HG03354 (cell line): Measurements from ENCODE around the gene NT5M.
"Not testable (repeated sequence)": the region's sequence is repeated elsewhere in the genome, so short reads cannot be mapped to it uniquely, and the experiment has no call there.

Experiments used
- ATAC-seq: cut with Tn5 transposase; IDR thresholded peaks from one replicate; pipeline ENCODE4 v1.9.1; 2021; ENCODE audit warnings: mild to moderate bottlenecking; ENCODE audit not compliant: unreplicated experiment, poor library complexity, severe bottlenecking

Gene NT5M

DNA sequence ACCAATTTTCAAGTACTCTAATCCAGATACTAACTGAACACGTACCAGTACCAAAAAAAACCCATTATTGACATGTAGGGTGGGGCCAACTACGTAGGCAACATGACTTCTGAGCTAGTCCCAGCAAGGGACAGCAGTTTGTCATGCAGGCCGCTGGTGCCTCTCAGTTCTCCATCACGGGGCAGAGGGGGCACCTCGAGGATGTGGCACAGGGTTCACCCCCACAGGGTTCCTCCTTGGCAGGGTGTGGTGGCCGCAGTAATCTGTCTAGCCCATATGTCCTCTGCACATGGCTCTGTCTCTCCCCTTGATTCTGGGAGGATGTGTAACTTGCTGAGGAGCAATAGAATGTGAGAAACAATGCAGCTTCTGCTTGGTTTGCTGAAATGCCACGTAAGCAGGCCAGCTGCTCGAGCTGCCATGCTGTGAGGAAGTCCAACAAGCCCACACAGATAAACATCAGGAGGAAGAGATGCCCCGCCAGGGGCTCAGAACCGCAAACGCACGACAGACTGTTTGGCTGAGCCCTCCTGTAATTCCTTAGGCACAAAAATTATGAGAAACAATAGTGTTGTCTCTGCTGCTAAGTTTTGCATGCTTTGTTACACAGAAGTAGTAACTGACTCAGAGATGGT is 62.4 kb downstream of the NT5M start:
- ATAC-seq, result no peak

DNA sequence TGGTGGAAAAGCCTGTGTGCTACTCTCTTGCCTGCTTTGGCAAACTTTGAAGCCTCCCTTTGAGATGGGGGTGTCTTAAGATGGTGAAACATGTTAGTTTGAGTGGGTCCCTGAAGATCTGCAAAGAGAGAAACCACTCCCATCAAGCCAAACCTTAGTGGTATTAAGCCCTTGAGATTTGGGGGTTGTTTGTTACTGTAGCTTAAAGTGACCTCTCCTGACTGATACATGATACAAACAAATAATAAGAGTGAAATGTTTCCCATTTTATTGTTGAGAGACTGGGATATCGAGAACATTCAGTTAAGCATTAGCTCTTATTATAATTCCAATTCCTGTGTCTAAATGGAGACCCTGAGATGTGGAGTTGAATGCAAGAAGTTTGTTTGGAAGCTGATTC is 63.1 kb downstream of the NT5M start:
- ATAC-seq, result no peak

DNA sequence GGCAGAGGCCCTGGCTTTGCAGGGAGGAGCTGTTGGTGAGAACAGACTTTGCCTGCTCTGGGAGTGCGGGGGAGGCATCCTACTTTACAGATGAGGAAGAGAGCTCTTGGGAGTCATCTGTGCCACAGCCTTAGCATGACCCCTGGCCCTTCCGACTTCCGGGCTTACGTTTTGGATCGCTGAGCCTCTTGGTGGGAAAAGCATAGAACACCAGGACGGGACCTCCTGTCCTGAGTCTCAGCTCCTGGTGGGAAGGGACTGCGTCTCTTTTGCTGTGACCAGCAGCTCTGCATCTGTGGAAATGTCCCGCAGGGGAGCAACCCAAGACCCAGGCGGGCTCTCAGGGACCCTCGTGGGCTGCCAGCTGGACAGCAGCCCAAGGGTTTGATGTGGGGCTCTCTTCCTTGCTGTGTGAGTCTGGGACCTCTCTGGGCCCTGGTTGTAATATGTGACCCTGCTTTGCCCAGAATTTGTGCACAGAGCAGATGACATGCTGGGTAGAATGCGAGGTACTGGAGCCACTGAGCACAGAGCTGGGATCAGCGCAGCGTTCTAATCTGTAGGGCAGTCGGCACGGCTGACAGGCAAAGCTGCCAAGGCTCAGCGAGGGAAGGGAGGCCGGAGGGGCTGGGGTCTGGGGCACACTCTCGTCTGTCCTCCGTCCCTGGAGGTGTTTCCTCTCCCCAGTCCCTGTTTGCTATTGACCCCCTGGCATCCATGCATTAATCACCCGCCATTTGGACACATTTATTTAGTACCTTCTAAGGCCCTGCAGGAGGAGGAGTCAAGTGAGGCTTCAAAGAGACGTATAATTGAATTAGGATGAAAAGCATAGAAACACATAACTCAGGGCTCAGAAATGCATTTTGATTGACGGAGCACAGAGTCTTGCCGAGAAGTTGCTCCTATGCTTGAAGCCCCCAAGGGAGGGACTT is 64.0 kb downstream of the NT5M start:
- no peak for ATAC-seq

DNA sequence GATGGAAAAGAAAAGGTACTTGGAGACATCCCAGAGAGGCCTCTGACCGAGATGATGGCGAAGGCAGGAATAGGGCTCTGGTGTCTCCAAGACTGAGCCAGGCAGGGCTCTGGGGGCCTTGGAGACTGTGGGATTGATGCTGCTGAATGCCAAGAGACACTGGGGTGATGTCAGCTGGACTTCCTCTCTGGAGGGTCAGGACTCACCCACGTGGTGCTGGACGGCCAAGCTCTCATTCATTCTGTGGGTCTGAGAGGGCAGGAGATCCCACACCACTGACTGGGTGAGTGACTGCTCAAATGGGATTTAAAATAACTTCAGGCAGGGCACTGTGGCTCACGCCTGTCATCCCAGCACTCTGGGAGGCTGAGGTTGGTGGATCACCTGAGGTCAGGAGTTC is 64.8 kb downstream of the NT5M start:
- ATAC-seq, result no peak

DNA sequence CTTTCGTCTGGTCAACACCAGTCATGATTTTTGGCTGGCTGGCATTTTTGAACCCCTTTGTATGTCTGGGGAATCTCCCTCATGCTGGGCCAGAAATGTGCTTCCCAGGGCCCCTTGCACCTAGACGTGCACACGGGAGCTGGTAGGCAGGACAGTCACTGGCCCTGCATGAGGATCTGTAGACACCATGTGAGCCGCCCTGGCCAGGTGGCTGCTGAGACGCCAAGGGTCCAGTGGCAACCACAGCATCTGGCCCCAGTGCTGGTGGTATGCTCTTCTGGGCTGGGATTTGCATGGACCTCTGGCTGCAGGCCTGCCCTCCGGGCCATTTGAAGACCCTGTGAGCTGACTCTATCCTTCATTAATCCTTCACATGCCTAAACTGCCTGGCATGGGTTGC is 67.5 kb downstream of the NT5M start:
- ATAC-seq, result no peak

DNA sequence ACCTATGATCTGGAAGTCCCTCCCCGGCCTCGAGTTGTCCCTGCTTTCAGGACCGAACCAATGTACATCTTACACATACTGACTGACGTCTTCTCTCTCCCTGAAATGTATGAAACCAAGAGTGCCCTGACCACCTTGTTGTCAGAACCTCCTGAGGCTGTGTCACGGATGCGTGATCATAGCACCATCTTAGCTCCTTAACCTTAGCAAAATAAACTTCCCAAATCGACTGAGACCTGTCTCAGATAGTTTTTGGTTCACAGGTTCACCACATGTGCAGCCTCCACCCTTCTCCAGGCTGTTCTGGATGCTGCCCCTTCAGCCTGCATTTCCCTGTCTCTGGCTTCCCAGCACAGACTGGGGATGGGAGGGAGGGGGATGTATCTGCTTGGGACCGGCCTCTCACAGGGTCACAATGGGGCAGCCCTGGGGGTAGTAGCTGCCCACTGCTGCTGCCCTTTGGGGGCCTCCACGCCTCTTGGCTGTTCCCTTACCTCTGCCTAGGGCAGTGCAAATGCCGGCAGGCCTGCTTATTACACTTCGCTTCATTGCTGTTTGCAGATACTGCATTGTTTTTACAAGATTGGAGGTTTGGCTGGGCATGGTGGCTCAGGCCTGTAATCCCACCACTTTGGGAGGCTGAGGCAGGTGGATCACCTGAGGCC is 69.8 kb downstream of the NT5M start:
- no peak for ATAC-seq

DNA sequence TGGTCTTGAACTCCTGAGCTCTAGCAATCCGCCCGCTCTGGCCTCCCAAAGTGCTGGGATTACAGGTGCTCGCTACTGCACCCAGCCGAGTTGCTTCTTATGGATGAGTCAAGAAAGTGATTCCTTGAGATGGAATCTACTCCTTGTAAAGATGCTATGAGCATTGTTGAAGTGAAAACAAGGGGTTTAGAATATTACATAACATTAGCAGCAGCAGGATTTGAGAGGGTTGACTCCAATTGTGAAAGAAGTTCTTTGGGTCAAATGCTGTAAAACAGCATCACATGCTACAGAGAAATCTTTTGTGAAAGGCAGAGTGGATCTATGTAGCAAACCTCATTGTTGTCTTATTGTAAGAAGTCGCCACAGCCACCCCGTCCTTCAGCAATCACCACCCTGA is 72.7 kb downstream of the NT5M start:
- ATAC-seq, result no peak

DNA sequence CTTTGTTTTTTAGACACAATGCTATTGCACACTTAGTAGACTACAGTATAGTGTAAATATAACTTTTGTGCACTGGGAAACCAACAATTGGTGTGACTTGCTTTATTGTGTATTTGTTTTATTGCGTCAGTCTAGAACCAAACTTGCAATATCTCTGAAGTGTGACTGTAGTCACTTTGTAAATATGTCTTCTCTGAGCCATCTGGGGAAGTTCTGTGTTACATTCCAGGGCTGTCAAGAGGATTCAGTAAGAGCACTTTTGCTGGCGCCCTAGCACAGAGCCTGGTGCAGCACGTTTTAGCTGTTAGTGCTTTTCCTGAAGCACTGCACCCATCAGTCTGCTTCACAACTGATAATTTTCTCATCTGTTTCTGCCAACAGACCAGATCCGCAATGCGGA is 73.2 kb downstream of the NT5M start:
- ATAC-seq, result no peak

DNA sequence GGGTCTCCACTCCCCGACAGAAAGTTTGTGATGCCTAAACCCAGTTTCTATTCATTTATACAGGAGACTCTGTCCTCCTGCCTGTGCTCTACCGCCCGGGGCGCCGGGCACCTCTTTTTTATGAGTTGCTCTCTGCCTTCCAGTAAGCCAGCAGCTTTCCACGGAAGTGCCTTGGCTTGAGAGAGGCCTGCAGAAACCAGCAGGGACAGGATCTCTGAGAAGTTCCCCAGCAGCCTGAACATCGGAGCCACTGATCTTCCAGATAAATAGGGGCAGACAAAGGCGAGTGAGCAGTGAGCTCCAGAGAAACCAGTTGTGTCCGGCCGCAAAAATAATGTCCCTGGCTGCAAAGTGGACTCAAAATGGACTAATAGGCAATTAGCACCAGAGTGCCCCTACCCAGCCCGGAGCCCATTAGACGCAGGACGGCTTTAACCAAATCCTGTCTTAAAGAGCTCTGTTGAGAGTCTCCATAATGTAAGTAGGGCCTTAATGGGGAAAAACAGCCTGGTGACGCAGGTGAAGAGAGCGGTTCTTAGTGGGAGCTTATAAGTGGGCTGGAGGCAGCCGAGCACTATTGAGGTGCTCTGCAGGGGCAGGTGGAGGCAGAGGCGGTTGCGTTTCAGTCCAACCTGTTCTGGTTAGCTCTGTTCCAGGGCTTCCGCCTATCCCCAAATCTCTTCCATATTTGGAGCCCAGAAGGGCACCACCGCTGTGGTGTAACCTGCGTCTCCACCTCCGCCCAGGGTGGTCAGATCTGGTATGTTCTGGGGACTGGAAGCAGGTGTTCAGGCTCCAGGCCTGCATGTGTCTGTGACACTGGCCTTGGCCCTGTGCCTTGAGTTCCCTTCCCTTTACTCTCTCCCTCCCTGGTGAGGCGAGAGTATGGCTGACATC is 74.1 kb downstream of the NT5M start:
- ATAC-seq, result no peak

DNA sequence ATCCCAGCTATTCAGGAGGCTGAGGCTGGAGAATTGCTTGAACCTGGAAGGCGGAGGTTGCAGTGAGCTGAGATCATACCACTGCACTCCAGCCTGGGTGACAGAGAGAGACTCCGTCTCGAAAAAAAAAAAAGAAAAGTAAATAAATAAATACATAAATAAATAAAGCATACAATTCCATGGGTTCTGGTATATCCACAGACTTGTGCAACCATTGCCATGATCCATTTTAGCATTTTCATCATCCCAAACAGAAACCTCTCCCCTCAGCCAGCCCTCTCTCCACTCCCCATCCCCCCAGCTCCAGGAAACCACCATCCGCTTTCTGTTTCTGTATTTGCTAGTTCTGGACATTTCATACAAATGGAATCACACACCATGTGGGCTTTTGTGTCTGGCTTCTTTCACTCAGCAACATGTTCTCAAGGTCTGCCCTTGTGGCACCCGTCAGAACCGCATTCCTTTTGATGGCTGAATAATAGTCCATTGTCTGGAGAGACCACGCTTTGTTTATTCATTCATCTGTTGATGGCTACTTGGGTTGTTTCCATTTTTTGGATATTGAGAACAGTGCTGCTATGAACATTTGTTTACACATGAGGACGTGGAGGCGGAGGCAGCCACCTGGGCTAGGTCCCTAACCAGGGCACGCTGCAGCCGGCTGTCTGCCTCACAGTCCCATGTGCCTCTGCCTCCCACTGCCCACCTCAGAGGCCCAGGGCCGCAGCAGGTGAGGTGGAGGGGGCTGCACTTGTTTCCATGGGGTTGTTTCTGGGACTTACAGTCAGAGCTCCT is 76.2 kb downstream of the NT5M start:
- no peak for ATAC-seq

DNA sequence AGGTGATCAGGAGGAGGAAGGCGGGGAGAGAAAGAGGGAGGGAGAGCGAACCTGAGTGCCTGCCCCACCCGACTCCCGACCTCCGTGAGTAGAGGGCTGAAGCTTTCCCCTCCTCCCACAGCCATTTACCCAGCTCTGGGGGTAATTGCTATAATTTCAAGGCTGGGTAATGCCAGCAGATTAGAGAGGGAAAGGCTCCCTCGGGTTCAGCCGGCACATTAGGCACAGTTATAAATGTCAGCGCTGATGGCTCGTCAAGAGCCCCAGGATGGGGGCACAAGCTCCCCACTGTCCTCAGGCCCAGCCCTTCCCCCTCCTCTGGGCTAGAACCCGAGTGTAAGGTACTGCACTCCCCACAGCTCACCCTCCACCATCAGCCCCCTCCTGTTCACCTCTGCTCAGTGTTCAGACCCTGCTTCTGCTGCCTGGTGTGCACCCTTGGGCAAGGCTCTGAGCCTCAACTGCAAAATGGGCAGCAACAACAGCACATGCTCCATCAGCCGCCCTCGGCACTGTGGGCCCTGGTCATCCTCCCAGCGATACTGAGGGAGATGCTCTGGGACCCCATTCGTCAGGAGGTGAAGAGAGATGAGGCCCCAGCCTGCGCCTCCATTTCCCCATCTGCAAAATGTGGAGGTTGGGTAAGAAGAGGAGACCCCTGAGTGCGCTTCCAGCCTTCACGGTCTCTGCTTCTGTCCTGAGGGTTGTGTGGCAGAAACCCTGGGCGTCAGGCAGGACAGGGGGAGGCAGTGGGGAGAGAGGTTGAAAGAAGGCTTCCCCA is 77.2 kb downstream of the NT5M start:
- ATAC-seq, result no peak

DNA sequence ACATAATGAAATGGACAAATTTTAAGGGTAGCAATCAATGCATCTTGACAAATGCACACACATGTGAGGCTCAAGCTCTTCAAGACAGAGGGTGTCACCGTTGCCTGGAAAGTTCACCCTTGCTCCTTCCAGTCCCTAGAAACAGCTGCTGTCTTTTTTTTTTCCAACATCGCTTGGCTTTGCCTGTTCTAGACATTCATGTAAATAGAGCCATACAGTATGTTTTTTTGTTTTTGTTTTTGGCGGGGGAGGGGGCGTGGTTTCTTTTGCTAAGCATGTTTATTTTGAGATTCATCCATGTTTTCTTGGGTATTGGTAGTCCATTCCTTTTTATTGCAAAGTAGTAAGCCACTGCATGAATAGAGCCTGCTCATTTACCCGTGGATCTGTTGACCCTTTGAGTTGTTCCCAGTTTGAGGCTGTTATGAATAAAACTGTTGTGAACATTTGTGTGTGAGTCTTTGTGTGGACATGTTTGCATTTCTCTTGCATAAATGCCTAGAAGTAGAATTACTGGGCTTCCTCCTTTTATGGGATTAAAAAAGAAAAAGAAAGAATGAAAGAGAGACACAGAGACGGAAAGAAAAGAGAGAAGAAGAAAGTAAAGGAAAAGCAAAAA is 78.4 kb downstream of the NT5M start:
- no peak for ATAC-seq

DNA sequence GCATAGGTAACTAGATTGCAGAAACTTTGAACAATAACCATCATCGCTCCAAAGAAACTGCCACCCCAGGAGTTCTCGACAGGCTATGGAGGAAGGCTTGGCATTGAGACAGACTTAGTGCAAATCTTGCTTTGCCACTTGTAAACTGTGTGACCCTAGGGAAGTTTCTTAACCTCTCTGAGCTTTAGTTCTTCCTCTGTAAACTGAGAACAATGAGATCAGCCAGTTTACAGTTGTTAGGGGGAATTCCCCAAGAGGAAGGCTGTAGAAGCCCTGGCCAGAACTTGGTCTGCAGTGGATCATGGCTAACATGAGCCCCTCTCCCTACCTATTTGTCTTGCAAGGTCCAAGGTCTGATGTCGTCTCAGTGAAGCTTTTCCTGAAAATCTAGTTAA is 78.9 kb downstream of the NT5M start:
- no peak for ATAC-seq

DNA sequence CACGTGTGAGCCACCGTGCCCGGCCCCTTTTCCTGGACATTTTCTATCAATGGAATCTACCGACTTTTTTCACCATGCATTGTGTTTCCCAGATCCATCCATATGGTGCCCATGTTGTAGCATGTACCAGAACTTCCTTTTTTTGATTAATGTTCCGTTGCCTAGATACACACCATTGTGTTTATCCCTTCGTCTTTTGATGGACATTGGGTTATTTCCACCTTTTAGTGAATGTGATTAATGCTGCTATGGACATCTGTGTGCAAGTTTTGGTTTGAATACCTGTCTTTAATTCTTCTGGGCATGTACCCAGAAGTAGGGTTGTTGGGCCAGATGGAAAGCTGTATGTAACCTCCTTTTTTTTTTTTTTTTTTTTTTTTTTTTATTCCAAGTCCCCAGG is 79.8 kb downstream of the NT5M start:
- ATAC-seq, result no peak

DNA sequence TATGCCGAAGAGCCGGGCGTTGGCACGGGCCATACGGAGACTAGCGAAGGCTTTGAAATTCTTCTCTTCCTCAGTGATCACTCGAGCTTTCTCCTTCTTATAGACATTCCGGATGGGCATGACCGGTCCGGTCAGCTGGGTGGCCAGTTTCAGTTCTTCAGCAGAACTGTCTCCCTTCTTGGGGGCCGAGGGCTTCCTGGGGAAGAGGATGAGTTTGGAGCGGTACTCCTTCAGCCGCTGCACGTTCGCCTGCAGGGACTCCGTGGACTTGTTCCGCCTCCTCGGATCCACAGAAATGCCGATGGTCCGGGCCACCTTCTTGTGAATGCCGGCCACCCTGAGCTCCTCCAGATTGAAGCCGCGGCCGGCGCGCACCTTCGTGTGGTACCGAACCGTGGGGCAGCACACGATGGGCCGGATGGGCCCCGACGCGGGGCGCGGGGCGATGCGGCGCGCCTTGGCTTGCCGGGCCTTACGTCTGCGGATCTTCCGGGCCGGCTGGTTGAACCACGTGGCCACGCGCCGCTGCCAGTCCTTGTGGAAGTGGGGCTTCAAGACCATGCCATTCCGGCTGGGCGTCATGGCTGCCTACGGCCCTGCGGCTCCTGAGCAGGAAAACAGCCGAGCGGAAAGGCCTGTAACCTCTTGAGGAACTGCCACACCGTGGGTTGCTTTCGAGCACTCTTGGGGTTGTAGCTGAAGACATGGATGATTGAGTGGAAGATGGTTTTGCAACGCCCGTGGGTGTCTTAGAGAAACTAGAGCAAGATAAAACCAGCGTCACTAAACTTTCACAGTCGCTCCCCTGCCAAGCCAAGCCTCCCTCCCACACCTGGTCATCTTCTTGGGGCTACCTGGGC is 80.5 kb downstream of the NT5M start:
- not testable (repeated sequence) for ATAC-seq

DNA sequence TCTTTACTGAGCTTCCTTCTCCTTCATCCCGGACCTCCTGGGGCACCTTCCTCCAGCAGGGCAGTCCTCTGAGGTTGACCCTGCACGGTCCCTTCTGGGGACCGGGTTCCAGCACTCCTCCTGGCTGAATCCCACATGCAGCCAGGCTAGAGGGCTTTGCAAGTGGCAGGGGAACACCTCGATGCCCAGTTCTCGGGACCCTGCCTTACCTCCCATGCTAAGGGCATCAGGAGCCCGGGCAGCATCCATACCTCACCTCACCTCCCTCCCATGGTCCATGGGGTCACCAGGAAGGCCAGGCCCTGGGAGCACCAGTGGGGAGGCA is 81.1 kb downstream of the NT5M start:
- no peak for ATAC-seq

DNA sequence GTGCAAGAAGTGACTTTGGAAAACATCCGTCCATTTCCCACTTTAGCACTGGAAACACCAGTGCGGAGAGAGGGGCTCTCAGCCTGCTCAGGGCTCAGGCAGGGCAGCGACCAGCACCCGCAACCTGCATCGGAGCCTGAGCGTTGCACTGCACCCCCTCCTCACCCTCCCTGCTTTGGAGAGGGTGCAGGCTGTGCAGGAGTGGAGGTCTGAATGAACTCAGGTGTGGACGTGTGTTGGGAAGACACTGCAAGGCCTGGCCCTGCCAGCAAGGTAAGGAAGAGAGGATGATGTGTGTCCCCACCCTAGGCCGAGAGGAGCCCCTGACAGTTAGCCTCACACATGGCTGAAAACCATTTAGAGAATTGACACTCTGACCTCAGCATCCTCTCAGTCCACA is 81.8 kb downstream of the NT5M start:
- ATAC-seq, result no peak
